PC-9 (cell line): Measurements from ENCODE around the gene SLIT1.

ENCODE experiments used
- CTCF ChIP-seq: fragments of 200-600 bp; sonication (generic); conservative IDR thresholded peaks from 2 replicates; pipeline ENCODE4 v1.6.1; 2017; ENCODE audit warnings: mixed run types, antibody characterized with exemption, mild to moderate bottlenecking, moderate library complexity
- EZH2 ChIP-seq: fragments of 200-600 bp; sonication (generic); IDR thresholded peaks from 2 replicates; pipeline ENCODE4 v1.8.0; 2017; ENCODE audit warnings: antibody characterized with exemption, low read depth

- TF ChIP-seq CTCF: no peak
- no peak for TF ChIP-seq EZH2
These were observed 181.2 kb downstream of the SLIT1 start for GRCh38 chr10:97004591-97004990.
